Tibial artery (tissue), 4 donors: ENCODE results near the gene TOGARAM1.

ENCODE experiments used
- DNase-seq, 2 donors: peaks; one replicate each; pipeline ENCODE4 v3.0.0-alpha.2; 2019
- H3K27ac ChIP-seq, 2 donors: fragments of 200-600 bp; sonication (generic) in 1 of 2; 1 replicate in 1 of 2; 2 replicates in 1 of 2; pipeline ENCODE4 v1.5.1; 2018 to 2019; ENCODE audit warnings: mild to moderate bottlenecking in 1 of 2
- H3K27me3 ChIP-seq, 2 donors: fragments of 200-600 bp; sonication (generic) in 1 of 2; one replicate each; pipeline versions ENCODE4 v1.5.1 to v1.6.0; 2016 to 2019
- H3K36me3 ChIP-seq, 3 donors: fragments of 200-600 bp; sonication (generic) in 2 of 3; one replicate each; pipeline ENCODE4 v1.5.1; 2016 to 2019; ENCODE audit warnings: mild to moderate bottlenecking in 2 of 3
- H3K4me1 ChIP-seq, 4 donors: fragments of 200-600 bp; sonication (generic) in 2 of 4; 1 replicate in 3 of 4; 2 replicates in 1 of 4; pipeline ENCODE4 v1.5.1; 2016 to 2019
- H3K4me3 ChIP-seq, 2 donors: fragments of 200-600 bp; sonication (generic) in 1 of 2; 1 replicate in 1 of 2; 2 replicates in 1 of 2; pipeline ENCODE4 v1.5.1; 2018 to 2019; ENCODE audit warnings: mild to moderate bottlenecking in 2 of 2
- H3K9me3 ChIP-seq, 3 donors: fragments of 200-600 bp; sonication (generic) in 1 of 3; one replicate each; pipeline ENCODE4 v1.5.1; 2016 to 2019
- CTCF ChIP-seq, 2 experiments: fragments of 200-600 bp in 1 of 2; fragments of 450-650 bp in 1 of 2; IDR thresholded peaks; one replicate each; pipeline ENCODE4 v1.5.1; 2017 to 2019; ENCODE audit warnings: antibody characterized with exemption in 2 of 2, mild to moderate bottlenecking in 1 of 2, moderate library complexity in 1 of 2
- intact Hi-C: fragments of 100-400 bp; cut with DNase I; formaldehyde crosslinking; loops from one replicate; pipeline ENCODE4 v1.15.0; 2023; ENCODE audit warnings: low total_unique reads

TOGARAM1 gene

GRCh38 chr14:45039390-45039789 is 77.4 kb downstream of the TOGARAM1 start:
- DNase-seq = no peak
- Histone ChIP-seq H3K36me3 (peaks cover 23 to 55% (median 34%) of the 10 kb centered on the region in 3 donors), H3K27me3 (no peaks in the 10 kb centered on the region), H3K27ac (no peak overlapping the region), H3K4me3 (no peak overlapping the region), H3K9me3 (no peaks in the 10 kb centered on the region), H3K4me1 (no peaks in the 10 kb centered on the region)
- no peak for TF ChIP-seq CTCF (IDR thresholded peaks at IDR 0.05)
- intact Hi-C loops = no loop called here

DNA sequence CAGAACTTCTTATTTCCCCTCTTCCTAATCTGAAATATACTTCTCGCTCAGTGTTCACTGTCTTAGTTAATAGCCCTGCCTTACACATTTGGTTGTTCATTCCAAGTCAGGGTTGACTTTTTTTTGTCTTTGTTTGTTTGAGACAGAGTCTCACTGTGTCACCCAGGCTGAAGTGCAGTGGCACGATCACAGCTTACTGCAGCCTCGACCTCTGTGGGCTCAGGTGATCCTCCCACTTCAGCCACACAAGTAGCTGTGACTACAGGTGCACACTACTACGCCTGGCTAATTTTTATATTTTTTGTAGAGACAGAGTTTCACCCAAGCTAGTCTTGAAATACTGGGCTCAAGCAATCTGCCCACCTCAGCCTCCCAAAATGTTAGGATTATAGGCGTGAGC is 79.7 kb downstream of the TOGARAM1 start:
- Histone ChIP-seq H3K27me3 (no peaks in the 10 kb centered on the region), H3K36me3 (peaks cover 22 to 59% (median 40%) of the 10 kb centered on the region in 3 donors), H3K27ac (no peak overlapping the region), H3K9me3 (no peaks in the 10 kb centered on the region), H3K4me1 (no peaks in the 10 kb centered on the region), H3K4me3 (no peak overlapping the region)
- DNase-seq = no peak
- intact Hi-C loops = no loop called here
- TF ChIP-seq CTCF (IDR thresholded peaks at IDR 0.05) = no peak

DNA sequence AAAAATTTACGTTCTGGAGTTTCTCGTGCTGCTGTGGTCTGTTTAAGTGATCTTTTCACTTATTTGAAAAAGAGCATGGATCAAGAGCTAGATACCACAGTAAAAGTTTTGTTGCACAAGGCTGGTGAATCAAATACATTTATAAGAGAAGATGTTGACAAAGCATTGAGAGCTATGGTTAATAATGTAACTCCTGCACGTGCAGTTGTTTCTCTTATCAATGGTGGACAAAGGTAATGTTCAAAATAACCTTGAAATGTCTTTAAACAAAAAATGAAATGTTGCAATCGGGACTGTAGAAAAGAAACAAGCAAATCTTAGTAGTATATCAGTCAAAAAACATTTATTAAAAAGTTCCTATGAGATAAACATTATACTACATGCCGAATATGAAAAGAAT is 82.6 kb downstream of the TOGARAM1 start:
- H3K27ac ChIP-seq = no peak overlapping the region
- DNase-seq = no peak

DNA sequence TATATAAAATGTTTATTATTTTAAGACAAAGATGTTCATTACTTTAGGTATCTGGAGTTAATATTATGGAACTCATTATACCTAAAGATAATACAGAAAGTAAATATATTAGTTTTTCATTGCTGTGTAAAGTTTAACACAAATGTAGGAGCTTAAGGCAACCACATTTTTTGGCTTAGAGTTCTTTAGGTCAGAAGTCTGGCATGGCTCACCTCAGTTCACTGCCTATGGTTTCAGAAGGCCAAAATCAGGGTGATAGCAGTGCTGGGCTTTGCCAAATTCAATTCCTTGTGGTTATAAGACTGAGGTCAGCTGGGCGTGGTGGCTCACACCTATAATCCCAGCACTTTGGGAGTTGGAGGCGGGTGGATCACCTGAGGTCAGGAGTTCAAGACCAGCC is 86.4 kb downstream of the TOGARAM1 start:
- intact Hi-C loops = no loop called here
- no peak for TF ChIP-seq CTCF (IDR thresholded peaks at IDR 0.05)
- no peak for DNase-seq
- H3K4me3 ChIP-seq = no peak overlapping the region
- no peaks in the 10 kb centered on the region for H3K27me3 ChIP-seq
- no peak overlapping the region for H3K27ac ChIP-seq
- H3K36me3 ChIP-seq = peaks cover 21 to 82% (median 34%) of the 10 kb centered on the region in 3 donors
- H3K9me3 ChIP-seq = no peaks in the 10 kb centered on the region
- no peaks in the 10 kb centered on the region for H3K4me1 ChIP-seq

More for the DNA sequence above, 82.6 kb downstream of the TOGARAM1 start:
- peaks cover 12 to 50% (median 31%) of the 10 kb centered on the region in 3 donors for H3K36me3 ChIP-seq
- no peak overlapping the region for H3K4me3 ChIP-seq
- no peaks in the 10 kb centered on the region for H3K27me3 ChIP-seq
- no peaks in the 10 kb centered on the region for H3K4me1 ChIP-seq
- TF ChIP-seq CTCF (IDR thresholded peaks at IDR 0.05) = no peak
- intact Hi-C loops = no loop called here
- no peaks in the 10 kb centered on the region for H3K9me3 ChIP-seq

- H3K36me3 ChIP-seq = peaks cover 38 to 84% (median 39%) of the 10 kb centered on the region in 3 donors
- no peaks in the 10 kb centered on the region for H3K4me1 ChIP-seq
- no peak for TF ChIP-seq CTCF (IDR thresholded peaks at IDR 0.05)
- no peaks in the 10 kb centered on the region for H3K9me3 ChIP-seq
- intact Hi-C loops = no loop called here
- no peak for DNase-seq
- no peak overlapping the region for H3K4me3 ChIP-seq
- no peaks in the 10 kb centered on the region for H3K27me3 ChIP-seq
- H3K27ac ChIP-seq = no peak overlapping the region
These were observed 89.2 kb downstream of the TOGARAM1 start for GRCh38 chr14:45051180-45051579.

DNA sequence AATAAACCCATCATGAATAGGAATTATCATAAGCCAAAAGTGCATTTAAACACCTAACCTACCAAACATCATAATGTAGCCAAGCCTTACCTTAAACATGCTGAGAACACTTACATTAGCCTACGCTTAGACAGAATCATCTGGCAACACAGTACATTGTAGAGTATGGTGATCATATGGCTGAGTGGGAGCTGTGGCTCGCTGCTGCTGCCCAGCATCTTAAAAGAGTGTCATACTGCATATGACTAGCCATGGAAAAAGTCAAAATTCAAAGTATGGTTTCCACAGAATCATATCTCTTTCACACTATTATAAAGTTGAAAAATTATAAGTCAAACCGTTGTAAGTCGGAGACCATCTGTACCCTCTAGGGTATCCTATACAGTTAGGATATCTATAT is 89.9 kb downstream of the TOGARAM1 start:
- Histone ChIP-seq H3K27me3 (no peaks in the 10 kb centered on the region), H3K4me1 (no peaks in the 10 kb centered on the region), H3K36me3 (peaks cover 33 to 77% (median 39%) of the 10 kb centered on the region in 3 donors), H3K27ac (no peak overlapping the region), H3K9me3 (peaks cover 0 to 6% (median 0%) of the 10 kb centered on the region in 3 donors), H3K4me3 (no peak overlapping the region)
- DNase-seq = no peak
- intact Hi-C loops = no loop called here
- no peak for TF ChIP-seq CTCF (IDR thresholded peaks at IDR 0.05)
